GM23248 (cell line): ENCODE measurements around the gene ANKK1. TPM values are rescaled to one million over a fixed set of nuclear protein-coding genes. Genes with fewer than 3 reads are reported as not detected.

Experiments used
- DNase-seq: peaks from one replicate; pipeline ENCODE4 v3.0.0-alpha.2; 2015
- H2AFZ ChIP-seq: fragments of 200-600 bp; sonication (generic); 2 replicates; pipeline ENCODE4 v1.6.1; 2016; ENCODE audit warnings: antibody characterized with exemption
- H3F3A ChIP-seq: fragments of 200-600 bp; sonication (generic); 2 replicates; pipeline ENCODE4 v1.6.1; 2016; ENCODE audit warnings: mild to moderate bottlenecking, antibody characterized with exemption, mixed run types; ENCODE audit not compliant: insufficient read depth
- H3K27ac ChIP-seq: fragments of 200-600 bp; sonication (generic); 2 replicates; pipeline ENCODE4 v1.5.1; 2016; ENCODE audit warnings: mild to moderate bottlenecking
- H3K27me3 ChIP-seq: fragments of 200-600 bp; sonication (generic); replicated peaks from 2 replicates; pipeline ENCODE4 v1.6.1; 2016; ENCODE audit warnings: mild to moderate bottlenecking; ENCODE audit not compliant: insufficient read depth
- H3K36me3 ChIP-seq: fragments of 200-600 bp; sonication (generic); 2 replicates; pipeline ENCODE4 v1.6.1; 2016; ENCODE audit warnings: low read depth, mild to moderate bottlenecking
- H3K4me1 ChIP-seq: fragments of 200-600 bp; sonication (generic); 2 replicates; pipeline ENCODE4 v1.6.1; 2016; ENCODE audit warnings: mild to moderate bottlenecking; ENCODE audit not compliant: insufficient read depth
- H3K4me2 ChIP-seq: fragments of 200-600 bp; sonication (generic); one replicate; pipeline ENCODE4 v1.6.1; 2016; ENCODE audit warnings: mild to moderate bottlenecking; ENCODE audit not compliant: unreplicated experiment
- H3K4me3 ChIP-seq: fragments of 200-600 bp; sonication (generic); 2 replicates; pipeline ENCODE4 v1.5.1; 2016; ENCODE audit warnings: mild to moderate bottlenecking
- H3K79me2 ChIP-seq: fragments of 200-600 bp; sonication (generic); 2 replicates; pipeline ENCODE4 v1.6.1; 2016; ENCODE audit warnings: mild to moderate bottlenecking; ENCODE audit not compliant: insufficient read depth
- H3K9ac ChIP-seq: fragments of 200-600 bp; sonication (generic); 2 replicates; pipeline ENCODE4 v1.6.1; 2016; ENCODE audit warnings: mild to moderate bottlenecking
- H3K9me2 ChIP-seq: fragments of 200-600 bp; sonication (generic); 2 replicates; pipeline ENCODE4 v1.6.1; 2016; ENCODE audit warnings: mixed run types, mild to moderate bottlenecking, moderate library complexity; ENCODE audit not compliant: insufficient read depth
- H3K9me3 ChIP-seq: fragments of 200-600 bp; sonication (generic); one replicate; pipeline ENCODE4 v1.6.1; 2017; ENCODE audit warnings: low read depth
- H4K20me1 ChIP-seq: fragments of 200-600 bp; sonication (generic); 2 replicates; pipeline ENCODE4 v1.6.0; 2016; ENCODE audit not compliant: insufficient read depth
- EZH2 ChIP-seq: fragments of 200-600 bp; sonication (generic); IDR thresholded peaks from 2 replicates; pipeline ENCODE4 v1.6.1; 2018; ENCODE audit warnings: antibody characterized with exemption, mild to moderate bottlenecking; ENCODE audit not compliant: insufficient read depth, poor library complexity, severe bottlenecking
- EZH2phosphoT487 ChIP-seq: fragments of 200-600 bp; sonication (generic); IDR thresholded peaks from 2 replicates; pipeline ENCODE4 v1.6.1; 2018; ENCODE audit warnings: antibody characterized with exemption, moderate library complexity, mild to moderate bottlenecking, low read depth; ENCODE audit not compliant: insufficient read depth
- WGBS, 2 experiments: methylation state at CpG; one replicate each; pipeline ENCODE4 v1.1.6; 2015 to 2017; ENCODE audit warnings: low lambda C conversion rate in 2 of 2, low coverage in 1 of 2; ENCODE audit errors: missing lambda C conversion rate in 2 of 2; 5-methylcytosine and 5-hydroxymethylcytosine counted together
- in situ Hi-C: fragments of 300-500 bp; cut with MboI; formaldehyde crosslinking; loops from 2 replicates; pipeline ENCODE4 v1.15.0; 2020
- polyA plus RNA-seq: library from polyadenylated mRNA; unstranded; fragments of >200 nt; fragmentation: Nextera tagmentation; extraction: Ambion mirVana; gene quantifications from 2 replicates; pipeline ENCODE4 v1.2.1, GENCODE V29; 2016
- total RNA-seq: library from RNA; depleted of rRNA; stranded (reverse); fragments of >200 nt; shearing (Covaris generic); gene quantifications from 2 replicates; pipeline ENCODE4 v1.2.3, GENCODE V29; 2014

ANKK1 gene
- total and polyA plus RNA-seq, 2 experiments from 2014 or later = not detected

DNA sequence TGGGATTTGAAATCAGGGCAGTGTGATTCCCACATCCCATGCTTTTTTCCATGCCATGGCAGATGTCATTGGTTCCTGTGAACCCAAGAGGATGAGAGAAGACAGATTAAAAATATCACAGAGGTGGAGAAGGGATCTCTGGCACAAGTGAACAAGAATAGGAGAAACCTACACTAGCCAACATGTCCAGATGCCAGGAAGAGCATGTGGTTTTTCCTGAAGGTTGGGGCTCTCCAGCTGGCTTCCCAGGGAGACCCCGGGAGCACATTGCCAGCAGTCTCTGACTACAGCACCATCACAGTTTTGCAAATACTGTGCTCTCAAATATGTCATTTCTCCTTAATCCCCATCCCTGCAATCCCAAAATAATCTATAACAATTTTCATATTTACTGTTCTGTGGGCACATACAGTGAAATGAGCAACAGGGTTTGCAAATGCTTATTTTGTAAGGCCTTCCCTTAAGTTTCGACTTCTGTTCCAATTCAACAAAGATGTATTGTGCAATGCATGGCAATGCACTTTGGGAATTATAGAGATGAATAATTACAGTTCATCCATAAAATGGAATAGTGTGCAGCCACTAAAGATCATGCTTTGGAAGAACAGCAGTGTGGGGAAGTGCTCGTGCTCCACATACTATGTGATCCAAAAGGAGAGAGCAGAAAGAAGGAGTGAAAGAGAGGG lies 4.8 kb downstream of the ANKK1 start:
- H3K4me2 ChIP-seq = no peak overlapping the region
- no peak overlapping the region for H3K4me3 ChIP-seq
- H3K27me3 ChIP-seq = peaks cover 49% of the 10 kb centered on the region
- in situ Hi-C loops = no loop called here
- H3K27ac ChIP-seq = no peak overlapping the region
- no peaks in the 10 kb centered on the region for H3F3A ChIP-seq
- H3K9me2 ChIP-seq = no peaks in the 10 kb centered on the region
- no peak for DNase-seq
- H3K4me1 ChIP-seq = no peaks in the 10 kb centered on the region
- H3K9me3 ChIP-seq = no peaks in the 10 kb centered on the region
- H3K9ac ChIP-seq = no peak overlapping the region
- H3K79me2 ChIP-seq = no peaks in the 10 kb centered on the region
- no peaks in the 10 kb centered on the region for H4K20me1 ChIP-seq
- no peak overlapping the region for H2AFZ ChIP-seq
- 11 to 31% methylated on average over 3 of the region's 3 CpGs for WGBS, 2 experiments
- TF ChIP-seq EZH2 = no peak
- TF ChIP-seq EZH2phosphoT487 = no peak
- H3K36me3 ChIP-seq = no peaks in the 10 kb centered on the region

DNA sequence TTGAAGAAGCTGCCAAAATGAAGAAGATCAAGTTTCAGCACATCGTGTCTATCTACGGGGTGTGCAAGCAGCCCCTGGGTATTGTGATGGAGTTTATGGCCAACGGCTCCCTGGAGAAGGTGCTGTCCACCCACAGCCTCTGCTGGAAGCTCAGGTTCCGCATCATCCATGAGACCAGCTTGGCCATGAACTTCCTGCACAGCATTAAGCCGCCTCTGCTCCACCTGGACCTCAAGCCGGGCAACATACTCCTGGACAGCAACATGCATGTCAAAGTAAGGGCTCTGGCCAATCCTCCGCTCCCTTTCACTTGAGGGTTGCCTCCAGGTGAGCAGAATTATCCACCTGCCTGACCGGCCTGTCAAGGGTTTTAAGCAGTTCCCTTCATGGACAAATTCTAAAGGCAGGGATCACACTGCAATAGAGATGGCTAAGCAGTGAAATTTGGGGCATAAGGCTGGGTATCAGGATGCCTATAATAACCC lies 6.0 kb downstream of the ANKK1 start:
- H3K4me3 ChIP-seq = no peak overlapping the region
- H3K9ac ChIP-seq = no peak overlapping the region
- H4K20me1 ChIP-seq = no peaks in the 10 kb centered on the region
- H3K4me1 ChIP-seq = no peaks in the 10 kb centered on the region
- H3K36me3 ChIP-seq = no peaks in the 10 kb centered on the region
- DNase-seq = no peak
- no peaks in the 10 kb centered on the region for H3K9me2 ChIP-seq
- 61 to 64% methylated on average over 8 of the region's 8 CpGs for WGBS, 2 experiments
- in situ Hi-C loops = no loop called here
- H3K27me3 ChIP-seq = peaks cover 39% of the 10 kb centered on the region
- H2AFZ ChIP-seq = no peak overlapping the region
- H3K4me2 ChIP-seq = no peak overlapping the region
- H3K27ac ChIP-seq = no peak overlapping the region
- TF ChIP-seq EZH2phosphoT487 = no peak
- TF ChIP-seq EZH2 = no peak
- H3F3A ChIP-seq = no peaks in the 10 kb centered on the region
- H3K9me3 ChIP-seq = no peaks in the 10 kb centered on the region
- H3K79me2 ChIP-seq = no peaks in the 10 kb centered on the region

DNA sequence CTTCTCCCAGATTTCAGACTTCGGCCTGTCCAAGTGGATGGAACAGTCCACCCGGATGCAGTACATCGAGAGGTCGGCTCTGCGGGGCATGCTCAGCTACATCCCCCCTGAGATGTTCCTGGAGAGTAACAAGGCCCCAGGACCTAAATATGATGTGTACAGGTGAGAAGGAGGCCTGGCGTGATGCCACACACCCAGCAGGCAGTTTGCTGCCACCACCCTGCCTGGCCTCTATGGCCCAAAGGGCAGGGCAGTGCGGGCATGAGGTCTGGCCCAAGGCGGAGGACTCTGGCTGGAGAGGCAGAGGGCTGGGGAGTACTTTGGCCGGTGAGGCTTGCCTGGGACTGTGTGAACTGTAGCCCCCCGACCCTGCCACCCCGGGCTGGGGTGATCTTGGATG lies 7.3 kb downstream of the ANKK1 start:
- Histone ChIP-seq H3K9me2 (no peaks in the 10 kb centered on the region), H3K4me1 (no peaks in the 10 kb centered on the region), H3K79me2 (no peaks in the 10 kb centered on the region), H3K9ac (no peak overlapping the region), H3F3A (no peaks in the 10 kb centered on the region), H3K36me3 (no peaks in the 10 kb centered on the region), H3K4me2 (no peak overlapping the region), H4K20me1 (no peaks in the 10 kb centered on the region), H3K27me3 (peaks cover 25% of the 10 kb centered on the region), H3K9me3 (no peaks in the 10 kb centered on the region), H3K27ac (no peak overlapping the region), H3K4me3 (no peak overlapping the region), H2AFZ (no peak overlapping the region)
- DNase-seq = no peak
- WGBS, 2 experiments = 63 to 67% methylated on average over 11 of the region's 11 CpGs
- TF ChIP-seq EZH2phosphoT487 (no peak), EZH2 (no peak)
- in situ Hi-C loops = no loop called here

DNA sequence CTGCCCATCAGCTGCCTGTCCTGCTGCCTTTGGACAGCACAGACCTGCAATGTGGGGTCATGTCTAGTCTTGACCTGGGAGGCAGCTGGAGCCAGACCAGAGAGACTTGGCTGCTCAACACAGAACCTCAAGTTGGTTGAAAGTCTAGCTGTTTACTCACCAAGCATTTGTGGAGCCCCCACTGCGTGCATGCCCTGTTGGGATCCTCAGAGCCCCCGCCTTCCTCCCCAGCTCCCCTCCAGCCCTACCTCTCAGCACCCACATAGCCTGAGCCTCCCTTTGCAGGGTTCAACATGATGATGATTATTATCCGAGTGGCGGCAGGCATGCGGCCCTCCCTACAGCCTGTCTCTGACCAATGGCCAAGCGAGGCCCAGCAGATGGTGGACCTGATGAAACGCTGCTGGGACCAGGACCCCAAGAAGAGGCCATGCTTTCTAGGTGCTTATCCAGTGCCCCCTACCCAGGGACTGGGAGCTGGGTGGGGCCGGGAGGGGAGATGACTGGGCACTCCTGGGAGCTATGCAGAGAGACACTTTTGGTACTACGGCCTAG lies 8.3 kb downstream of the ANKK1 start:
- no peaks in the 10 kb centered on the region for H3F3A ChIP-seq
- H3K4me3 ChIP-seq = no peak overlapping the region
- no peak for DNase-seq
- peaks cover 17% of the 10 kb centered on the region for H3K27me3 ChIP-seq
- no peaks in the 10 kb centered on the region for H4K20me1 ChIP-seq
- no peak overlapping the region for H2AFZ ChIP-seq
- H3K9me3 ChIP-seq = no peaks in the 10 kb centered on the region
- no peaks in the 10 kb centered on the region for H3K4me1 ChIP-seq
- in situ Hi-C loops = no loop called here
- H3K79me2 ChIP-seq = no peaks in the 10 kb centered on the region
- no peak overlapping the region for H3K9ac ChIP-seq
- no peak overlapping the region for H3K4me2 ChIP-seq
- no peak overlapping the region for H3K27ac ChIP-seq
- H3K9me2 ChIP-seq = no peaks in the 10 kb centered on the region
- 76 to 79% methylated on average over 9 of the region's 9 CpGs for WGBS, 2 experiments
- TF ChIP-seq EZH2phosphoT487 (no peak), EZH2 (no peak)
- H3K36me3 ChIP-seq = no peaks in the 10 kb centered on the region
